UCSD-AML1 (cell line): ENCODE measurements around the gene LARP4.
"Not testable (repeated sequence)": the region's sequence is repeated elsewhere in the genome, so short reads cannot be mapped to it uniquely, and the experiment has no call there.

ENCODE experiments used
- DNase-seq: peaks from one replicate; lab custom pipeline; 2025; ENCODE audit not compliant: unreplicated experiment; lab: John Stamatoyannopoulos, UW

The LARP4 gene

DNA sequence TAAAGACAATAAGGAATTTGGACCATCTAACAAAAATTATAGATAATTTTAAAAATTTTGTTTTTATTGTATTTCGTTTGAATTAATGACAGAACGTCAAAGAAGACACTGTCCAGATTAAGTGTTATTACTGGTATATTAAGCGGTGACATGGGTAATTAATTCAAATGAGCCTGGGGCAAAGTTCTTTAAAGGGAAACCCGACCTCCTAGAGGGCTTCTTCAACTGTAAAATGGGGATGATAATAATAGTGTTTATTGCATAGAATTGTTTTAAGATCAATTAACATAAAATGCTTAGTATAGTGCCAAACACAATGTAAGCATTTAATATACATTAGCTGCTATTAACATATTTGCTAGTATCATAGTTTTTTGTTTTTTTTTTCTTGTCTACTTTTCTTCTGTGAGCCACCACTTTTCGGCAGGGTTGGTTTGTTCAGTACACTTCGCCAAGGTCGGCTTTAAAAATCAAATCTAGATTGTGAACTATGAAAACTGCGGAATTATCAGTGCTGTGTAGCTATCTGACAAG is 514 bp upstream of the LARP4 start:
- no peak for DNase-seq

DNA sequence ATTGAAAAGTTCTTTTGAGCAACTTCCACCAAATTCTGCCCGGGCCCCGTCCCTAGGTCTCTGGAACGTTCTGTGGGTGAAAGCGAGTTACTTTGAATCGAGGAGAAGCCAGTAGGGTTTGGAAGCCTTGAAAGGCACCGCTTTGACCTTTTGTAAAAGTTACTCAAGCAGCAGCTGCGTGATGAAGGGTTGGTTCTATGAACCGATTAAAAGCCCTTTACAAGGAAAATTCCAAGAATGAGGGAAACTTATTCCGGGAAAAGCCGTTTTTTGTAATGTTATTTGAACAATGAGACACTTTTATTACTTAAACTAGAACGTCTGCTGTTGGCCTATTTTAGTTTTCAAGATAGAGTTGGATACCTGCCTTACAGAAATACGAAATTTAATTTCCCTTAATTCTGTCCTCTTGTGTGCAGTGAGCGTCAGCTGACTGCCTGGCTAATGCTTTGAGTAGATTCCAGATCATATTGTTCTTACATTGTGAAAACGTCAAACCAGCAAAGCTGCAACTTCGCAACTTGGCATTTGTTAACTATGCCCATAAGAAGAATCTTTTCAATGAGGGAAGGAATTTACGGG is 906 bp downstream of the LARP4 start:
- no peak for DNase-seq

DNA sequence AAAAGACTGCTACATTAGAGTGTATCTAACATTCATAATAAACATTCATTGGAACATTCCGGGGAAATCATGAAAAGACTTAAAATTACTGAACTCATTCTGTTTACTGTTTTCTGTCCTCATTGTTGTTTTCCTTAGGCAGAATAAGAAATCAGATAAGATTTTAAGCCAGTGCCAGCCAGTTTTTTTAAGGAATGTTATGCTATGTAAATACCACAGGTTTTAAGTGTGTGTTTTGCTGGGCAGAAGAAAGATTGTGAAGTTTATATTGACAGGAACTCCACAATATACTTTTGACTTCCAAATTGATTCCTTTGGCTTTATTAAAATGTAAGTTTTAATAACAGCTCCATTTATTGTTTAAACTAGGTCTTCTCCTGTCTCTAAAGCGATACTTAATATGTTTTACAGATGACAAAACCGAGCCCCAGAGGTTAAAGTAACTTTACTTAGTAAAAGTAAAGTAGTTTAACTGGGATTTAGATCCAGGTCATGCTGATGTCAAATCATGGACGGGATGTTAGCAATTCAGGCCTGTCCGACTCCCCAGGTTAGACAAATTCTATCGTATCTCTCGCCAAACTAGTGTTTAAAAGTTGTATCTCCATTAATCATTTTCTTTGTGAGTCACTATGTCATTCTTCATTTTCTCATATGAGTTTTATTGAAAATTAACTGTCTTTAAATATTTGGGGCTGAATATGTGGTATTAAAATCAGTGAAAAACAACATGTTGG is 1.7 kb downstream of the LARP4 start:
- DNase-seq, result no peak

DNA sequence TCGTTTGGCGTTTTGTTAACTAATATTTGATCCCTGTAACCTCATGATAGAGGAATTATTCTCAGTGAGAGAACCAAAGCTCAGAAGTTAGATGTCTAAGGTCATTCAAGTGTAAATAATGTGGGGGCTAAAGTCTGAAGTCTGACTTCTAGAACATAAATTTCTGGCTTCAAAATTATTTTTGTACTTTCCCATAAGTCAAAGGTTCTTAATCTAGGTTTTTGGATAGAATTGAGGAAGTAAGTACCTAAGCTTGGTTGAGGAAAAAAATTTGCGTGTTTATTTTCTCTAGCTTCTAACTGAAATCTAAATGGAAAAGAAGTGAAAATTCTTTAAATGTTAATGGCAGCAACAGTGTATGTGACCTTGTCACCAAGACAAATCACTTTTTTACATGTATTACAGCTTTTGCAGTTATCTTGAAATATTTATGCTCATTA is 2.3 kb downstream of the LARP4 start:
- DNase-seq, result no peak

DNA sequence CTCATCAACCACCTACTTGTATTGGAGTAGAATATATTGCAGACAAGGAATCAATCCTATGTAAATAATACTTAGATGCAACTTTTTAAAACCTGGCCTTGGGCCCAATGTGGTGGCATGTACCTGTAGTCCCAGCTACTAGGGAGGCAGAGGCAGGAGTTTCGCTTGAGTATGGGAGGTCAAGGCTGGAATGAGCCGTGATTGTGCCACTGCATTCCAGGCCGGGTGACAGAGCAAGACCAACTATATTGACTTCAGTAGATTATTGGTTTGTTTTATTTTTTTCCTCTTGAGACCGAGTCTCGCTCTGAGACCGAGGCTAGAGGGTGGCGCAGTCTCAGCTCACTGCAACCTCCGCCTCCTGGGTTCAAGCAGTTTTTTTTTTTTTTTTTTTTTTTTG is 3.6 kb downstream of the LARP4 start:
- no peak for DNase-seq

DNA sequence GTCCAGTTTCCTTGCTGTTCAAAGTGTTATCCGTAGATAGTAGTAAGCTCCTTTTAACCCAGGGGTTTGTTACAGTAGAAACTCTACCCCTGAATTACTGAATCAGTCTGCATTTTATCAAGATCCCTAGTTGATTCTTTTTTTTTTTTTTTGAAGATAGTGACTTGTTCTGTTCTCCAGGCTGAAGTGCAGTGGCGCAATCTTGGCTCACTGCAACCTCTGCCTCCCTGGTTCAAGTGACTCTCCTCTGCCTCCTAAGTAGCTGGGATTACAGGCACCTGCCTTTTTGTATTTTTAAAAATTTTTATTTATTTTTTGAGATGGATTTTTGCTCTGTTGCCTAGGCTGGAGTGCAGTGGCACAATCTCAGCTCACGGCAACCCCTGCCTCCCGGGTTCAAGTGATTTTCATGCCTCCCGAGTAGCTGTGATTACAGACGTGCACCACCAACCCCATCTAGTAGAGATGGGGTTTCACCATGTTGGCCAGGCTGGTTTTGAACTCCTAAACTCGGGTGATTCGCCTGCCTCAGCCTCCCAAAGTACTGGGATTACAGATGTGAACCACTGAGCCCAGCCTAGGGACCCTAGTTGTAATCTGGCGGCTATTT is 10.5 kb downstream of the LARP4 start:
- DNase-seq, result no peak

DNA sequence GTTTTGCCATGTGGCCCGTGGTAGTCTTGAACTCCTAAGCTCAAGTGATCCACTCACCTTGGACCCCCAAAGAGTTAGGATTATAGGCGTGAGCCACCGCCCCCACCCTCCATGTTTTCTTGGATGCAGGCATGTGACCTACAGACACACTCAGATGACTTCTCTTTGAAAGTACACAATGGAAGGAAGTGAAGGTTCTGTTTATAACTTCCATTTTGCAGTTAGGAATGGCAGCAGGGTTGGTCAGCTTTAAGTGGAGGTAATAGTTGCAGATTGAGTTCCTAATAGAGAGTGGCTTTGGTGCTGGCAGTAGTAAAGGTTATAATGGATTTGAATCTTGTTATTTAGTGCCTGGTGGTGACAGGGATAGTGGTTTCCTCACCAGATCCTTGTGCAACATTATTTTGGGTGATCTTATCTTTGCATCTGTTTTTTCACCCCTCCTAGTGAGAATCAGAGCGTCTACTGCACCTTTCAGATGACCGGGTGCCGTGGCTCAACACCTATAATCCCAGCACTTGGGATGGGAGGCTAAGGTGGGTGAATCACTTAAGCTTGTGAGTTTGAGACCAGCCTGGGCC is 15.3 kb downstream of the LARP4 start:
- DNase-seq, result no peak

DNA sequence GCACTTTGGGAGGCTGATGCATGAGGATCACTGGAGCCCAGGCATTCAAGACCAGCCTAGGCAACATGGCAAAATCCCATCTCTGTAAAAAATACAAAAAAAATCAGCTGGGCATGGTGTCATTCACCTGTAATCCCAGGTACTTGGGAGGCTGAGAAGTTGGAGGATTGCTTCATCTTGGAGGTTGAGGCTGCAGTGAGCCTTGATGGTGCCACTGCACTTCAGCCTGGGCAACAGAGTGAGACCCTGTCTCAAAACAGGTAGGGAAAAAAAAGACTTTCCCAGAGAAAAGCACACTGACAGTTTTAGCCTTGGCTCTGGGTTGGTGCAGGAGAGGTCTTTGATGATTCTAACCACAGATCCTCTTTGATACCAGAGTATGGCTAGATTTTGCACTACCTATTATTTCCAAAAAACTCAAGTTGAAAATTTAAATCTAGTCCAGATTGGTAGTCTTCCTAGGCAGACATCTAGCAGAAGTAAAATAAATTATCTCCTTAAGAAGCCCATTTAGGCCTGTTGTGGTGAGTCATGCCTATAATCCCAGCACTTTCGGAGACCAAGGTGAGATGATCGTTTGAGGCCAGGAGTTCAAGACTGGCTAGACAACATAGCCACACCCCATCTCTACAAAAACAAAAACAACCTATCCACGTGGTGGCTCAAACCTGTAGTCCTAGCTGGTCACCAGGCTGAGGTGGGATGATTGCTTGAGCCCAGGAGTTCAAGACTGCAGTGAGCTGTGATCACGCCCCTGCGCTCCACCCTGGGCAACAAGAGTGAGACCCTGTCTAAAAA is 18.6 kb downstream of the LARP4 start:
- no peak for DNase-seq

DNA sequence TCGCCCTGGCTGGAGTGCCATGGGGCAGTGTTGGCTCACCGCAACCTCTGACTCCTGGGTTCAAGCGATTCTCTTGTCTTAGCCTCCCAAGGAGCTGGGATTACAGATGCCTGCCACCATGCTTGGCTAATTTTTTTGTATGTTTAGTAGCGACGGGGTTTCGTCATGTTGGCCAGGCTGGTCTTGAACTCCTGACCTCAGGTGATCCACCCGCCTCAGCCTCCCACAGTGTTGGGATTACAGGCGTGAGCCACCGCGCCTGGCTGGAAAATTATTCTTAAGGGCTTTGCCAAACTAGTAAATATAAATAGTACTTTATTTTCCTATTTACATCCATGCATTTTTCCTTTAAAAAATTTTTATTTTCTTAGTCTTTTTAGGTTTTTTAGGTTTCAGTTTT is 22.2 kb downstream of the LARP4 start:
- not testable (repeated sequence) for DNase-seq

DNA sequence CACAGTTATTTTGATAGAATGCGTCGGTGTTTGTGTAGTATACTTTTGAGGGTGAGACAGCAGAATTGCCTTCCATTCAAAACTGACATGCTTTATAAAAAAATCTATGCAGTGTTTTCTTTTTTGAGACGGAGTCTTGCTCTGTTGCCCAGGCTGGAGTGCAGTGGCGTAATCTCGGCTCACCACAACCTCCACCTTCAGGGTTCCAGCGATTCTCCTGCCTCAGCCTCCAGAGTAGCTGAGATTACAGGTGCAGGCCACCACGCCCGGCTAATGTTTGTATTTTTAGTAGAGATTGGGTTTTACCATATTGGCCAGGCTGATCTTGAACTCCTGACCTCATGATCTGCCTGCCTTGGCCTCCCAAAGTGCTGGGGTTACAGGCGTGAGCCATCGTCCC is 22.7 kb downstream of the LARP4 start:
- DNase-seq, result not testable (repeated sequence)

DNA sequence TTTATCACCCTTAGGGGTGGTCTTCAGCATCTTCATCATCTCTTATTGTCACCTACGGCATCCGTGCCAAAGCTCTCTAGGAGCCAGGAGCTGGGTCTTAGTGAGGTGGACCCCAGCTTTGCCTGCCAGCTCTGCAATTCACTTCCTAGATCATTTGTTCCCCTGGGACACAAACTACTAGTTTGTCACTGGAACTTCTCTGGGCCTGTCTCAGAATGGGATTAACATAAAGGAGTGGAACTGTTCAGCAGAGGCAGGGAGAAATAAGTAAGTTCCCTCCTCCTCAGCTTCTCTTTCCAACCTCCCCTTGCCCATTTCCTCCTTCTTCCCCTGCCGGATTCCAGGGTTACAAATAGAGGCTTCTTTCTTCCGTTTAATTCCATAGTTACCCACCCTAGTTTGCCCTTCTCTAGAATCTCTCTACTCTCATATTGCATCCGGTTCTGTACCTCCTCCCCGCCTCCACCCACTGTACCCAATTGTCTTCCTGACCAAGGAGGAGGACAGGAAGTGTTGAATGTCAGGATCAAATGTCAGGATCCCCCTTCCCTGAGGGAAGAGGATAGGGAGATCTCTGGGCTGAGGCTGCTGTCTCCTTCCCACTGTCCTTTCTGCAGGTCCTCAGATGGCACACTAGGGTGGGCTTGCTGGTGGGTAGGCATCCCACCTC is 25.0 kb downstream of the LARP4 start:
- DNase-seq, result no peak

DNA sequence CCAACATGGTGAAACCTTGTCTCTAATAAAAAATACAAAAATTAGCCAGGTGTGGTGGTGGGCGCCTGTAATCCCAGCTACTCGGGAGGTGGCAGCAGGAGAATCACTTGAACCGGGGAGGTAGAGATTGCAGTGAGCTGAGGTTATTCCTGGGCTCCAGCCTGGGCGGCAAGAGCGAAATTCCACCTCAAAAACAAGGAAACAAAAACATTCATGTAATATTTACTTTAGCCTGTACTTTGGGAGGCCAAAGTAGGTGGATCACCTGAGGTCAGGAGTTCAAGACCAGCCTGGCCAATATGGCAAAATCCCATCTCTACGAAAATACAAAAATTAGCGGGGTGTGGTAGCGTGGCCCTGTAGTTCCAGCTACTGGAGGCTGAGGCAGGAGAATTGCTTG is 31.0 kb downstream of the LARP4 start:
- not testable (repeated sequence) for DNase-seq

DNA sequence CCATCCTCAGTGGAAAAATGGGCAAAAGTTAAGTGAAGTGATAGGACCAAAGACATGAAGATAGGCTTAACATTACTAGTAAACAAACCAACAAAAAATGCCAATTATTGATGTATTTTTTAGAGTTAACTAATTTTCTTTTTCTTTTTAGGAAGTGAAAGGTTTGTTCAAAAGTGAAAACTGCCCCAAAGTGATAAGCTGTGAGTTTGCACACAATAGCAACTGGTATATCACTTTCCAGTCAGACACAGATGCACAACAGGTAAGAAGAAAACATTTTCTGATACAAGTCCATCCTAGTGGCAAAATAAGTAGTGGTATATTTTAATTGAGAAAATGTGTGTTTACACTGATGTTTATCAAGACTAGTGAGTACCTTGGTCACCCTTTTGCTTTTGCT is 39.6 kb downstream of the LARP4 start:
- no peak for DNase-seq

DNA sequence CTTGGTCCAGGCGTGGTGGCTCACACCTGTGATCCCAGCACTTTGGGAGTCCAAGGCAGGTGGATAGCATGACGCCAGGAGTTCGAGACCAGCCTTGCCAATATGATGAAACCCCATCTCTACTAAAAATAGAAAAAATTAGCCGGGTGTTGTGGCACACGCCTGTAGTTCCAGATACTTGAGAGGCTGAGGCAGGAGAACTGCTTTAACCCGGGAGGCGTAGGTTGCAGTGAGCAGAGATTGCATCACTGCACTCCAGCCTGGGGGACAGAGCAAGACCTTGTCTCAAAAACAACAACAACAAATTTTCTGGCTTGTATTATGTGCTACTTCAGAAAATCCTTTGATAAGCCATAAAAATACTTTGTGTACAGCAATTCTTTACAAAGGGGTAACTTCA is 41.1 kb downstream of the LARP4 start:
- no peak for DNase-seq

DNA sequence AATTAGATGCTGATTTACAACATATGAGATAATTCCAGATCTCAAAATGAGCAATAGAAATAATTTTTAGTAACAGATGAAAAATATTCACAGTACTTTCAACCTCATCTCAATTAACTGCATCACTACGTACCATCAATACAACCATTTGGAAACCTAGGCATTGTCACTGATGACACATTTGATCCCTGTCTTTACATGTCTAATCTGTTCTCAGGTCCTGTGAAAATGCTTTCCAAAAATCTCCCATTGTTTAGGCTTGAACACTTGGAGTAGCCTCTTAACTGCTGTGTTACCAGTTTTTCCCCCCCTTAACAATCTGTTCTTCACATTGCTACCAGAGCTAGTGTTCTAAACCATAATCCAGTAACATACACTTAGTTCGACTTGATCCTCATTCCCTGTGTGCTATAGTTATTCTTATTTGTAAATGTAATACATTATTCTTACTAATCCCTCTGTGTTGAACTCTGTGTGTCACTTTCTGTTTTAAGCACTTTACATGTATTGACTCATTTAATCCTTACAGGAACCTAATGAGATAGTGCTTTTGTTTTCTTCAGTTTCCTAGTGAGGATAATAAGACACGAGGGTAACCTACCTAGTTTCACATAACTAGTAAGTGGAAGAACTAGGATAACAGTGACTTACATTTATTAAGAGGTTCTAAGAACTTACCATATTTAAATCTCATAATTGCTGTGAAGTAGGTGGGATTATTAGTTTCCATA is 41.7 kb downstream of the LARP4 start:
- DNase-seq, result no peak

DNA sequence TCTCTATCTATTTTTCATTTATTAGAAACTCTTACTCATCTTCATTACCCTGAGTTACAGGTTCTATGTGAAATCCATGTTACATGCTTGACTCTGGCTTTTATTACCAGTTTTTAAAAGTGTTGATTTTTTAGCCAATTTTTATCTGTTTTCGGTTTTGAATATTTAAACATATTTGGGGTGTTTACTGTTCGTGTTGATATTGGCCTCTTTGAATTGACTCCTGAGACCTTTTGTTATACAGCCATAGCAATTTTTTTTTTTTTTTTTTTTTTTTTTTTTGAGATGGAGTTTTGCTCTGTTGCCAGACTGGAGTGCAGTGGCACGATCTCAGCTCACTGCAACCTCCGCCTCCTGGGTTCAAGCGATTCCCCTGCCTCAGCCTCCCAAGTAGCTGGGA is 49.0 kb downstream of the LARP4 start:
- DNase-seq, result not testable (repeated sequence)

DNA sequence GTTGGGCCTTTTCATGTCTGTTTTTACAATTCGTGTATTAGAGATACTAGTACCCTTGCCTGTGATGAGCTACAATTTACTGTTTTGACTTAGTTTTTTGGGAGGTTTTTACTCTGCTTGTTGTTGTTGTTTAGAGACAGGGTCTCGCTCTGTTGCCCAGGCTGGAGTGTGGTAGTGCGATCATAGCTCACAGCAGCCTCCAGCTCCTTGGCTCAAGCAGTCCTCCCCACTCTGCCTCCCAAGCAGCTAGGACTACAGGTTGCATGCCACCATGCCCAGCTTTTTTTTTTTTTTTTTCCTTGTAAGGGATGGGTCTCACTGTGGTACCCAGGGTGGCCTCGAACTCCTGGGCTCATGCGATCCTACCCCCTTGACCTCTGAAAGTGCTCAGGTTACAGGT is 52.1 kb downstream of the LARP4 start:
- DNase-seq, result no peak

DNA sequence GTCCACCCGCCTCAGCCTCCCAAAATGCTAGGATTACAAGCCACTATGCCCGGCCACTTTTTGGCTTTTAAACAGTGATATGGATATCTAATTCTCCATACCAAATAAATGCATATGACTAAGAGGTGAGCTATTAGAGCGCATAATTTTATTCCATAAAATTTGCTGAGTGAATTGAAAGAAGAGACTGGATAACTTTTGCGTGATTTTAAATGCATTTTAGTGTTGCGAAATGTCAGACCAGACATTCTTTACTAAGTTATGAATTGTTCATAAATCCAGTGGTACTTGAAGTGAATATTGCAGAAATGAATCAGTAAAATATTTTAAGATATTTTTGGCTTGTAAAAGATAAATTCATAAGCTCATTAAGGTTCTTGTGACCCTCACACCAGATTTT is 53.2 kb downstream of the LARP4 start:
- DNase-seq, result no peak

DNA sequence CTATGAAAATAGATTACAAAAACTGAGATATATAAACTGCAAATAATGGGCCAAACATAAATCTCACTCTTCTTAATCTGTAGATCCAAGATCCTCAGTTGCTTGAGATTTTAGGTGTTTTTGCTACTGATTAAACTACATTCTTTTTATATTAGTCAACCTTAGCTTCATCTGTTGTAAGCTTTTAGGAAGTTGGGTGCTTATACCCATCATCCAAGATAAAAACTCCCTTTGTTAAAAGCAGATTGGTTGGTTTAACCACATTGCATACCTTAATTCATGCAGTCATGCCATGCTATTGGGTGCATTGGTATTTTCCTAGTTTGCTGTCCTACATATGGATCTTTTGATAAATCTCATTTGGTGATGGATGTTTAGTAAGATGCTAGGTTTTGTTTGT is 57.9 kb downstream of the LARP4 start:
- no peak for DNase-seq

DNA sequence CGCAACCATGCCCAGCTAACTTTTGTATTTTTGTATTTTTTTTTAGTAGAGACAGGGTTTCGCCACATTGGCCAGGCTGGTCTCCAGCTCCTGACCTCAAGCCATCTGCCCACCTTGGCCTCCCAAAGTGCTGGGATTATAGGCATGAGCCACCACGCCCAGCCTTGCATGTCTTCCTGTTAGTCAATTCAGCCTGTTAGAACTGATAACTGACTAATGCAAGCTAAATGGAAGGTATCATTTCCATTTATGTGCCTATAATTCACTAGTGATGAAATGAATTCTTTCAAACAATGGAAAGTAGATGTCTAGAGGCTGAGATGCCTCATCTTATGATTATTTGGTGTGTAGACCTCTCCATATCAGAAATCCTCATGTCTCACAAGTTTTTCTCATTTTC is 66.8 kb downstream of the LARP4 start:
- no peak for DNase-seq
